NCI-H345 (cell line): ENCODE measurements around the gene HTT-AS.
A peak's percentile ranks its signal among the peaks of the same experiment; 100 is the strongest.

Experiments used
- DNase-seq: peaks from one replicate; lab custom pipeline; 2025; lab: John Stamatoyannopoulos, UW

Gene HTT-AS

GRCh38 chr4:3087115-3087797 lies 12.9 kb upstream of the HTT-AS start:
- DNase-seq, result no peak

DNA sequence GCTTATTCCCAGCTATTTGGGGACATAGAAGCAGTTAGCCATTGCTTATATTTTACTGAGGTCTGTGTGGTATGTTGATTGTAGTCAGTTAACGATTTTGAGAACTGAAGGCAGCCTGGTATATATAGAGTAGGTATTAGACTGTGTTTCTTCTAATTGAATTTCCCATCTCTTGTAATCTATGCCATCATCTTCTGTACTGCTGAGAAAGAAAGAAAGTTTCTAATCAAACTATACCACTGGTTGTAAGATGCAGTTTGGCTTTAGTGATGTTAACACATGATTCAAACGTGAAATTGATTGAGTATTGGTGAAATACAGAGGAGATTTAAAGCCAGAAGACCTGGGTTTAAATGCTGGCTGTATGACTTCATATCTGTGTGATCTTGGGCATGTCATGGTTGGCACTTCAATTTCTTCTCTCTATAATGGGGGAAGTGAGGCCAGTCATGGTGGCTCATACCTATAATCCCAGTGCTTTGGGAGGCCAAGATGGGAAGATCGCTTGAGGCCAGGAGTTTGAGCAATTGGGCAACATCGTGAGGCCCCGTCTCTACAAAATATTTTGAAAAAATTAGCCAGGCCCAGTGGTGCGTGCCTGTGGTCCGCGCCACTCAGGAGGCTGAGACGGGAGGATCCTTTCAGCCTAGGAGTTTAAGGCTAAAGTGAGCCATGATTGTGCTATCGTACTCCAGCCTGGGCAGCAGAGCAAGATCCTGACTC lies 11.8 kb upstream of the HTT-AS start:
- no peak for DNase-seq

DNA sequence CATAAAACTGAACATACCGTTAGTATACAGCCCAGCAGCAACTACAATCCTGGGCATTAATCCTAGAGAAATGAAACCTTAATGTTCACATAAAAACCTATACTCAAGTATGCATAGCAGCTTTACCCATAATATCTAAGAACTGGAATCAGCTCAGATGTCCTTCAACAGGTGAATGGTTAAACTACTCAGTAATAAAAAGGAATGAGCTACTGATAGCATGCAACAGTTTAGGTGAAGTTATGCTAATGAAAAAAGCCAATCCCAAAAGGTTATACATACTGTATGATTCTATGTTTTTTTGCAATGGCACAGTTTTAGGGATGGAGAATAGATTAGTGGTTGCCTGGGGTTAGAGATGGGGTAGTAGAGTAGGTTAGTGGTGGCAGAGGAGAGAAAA lies 9.4 kb upstream of the HTT-AS start:
- no peak for DNase-seq

GRCh38 chr4:3082925-3083515 lies 8.7 kb upstream of the HTT-AS start:
- no peak for DNase-seq

DNA sequence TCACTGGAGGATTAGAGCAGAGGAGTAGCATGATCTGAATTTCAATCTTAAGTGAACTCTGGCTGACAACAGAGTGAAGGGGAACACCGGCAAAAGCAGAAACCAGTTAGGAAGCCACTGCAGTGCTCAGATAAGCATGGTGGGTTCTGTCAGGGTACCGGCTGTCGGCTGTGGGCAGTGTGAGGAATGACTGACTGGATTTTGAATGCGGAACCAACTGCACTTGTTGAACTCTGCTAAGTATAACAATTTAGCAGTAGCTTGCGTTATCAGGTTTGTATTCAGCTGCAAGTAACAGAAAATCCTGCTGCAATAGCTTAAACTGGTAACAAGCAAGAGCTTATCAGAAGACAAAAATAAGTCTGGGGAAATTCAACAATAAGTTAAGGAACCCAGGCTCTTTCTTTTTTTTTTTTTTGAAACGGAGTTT lies 5.4 kb upstream of the HTT-AS start:
- no peak for DNase-seq

DNA sequence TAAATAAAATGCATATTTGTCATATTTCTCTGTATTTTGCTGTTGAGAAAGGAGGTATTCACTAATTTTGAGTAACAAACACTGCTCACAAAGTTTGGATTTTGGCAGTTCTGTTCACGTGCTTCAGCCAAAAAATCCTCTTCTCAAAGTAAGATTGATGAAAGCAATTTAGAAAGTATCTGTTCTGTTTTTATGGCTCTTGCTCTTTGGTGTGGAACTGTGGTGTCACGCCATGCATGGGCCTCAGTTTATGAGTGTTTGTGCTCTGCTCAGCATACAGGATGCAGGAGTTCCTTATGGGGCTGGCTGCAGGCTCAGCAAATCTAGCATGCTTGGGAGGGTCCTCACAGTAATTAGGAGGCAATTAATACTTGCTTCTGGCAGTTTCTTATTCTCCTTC lies 3.5 kb upstream of the HTT-AS start:
- DNase-seq, result no peak

- no peak for DNase-seq
Measured at GRCh38 chr4:3075652-3075981, 1.3 kb upstream of the HTT-AS start.

GRCh38 chr4:3074846-3075651 lies 711 bp upstream of the HTT-AS start:
- DNase-seq, result peak; percentile 52

DNA sequence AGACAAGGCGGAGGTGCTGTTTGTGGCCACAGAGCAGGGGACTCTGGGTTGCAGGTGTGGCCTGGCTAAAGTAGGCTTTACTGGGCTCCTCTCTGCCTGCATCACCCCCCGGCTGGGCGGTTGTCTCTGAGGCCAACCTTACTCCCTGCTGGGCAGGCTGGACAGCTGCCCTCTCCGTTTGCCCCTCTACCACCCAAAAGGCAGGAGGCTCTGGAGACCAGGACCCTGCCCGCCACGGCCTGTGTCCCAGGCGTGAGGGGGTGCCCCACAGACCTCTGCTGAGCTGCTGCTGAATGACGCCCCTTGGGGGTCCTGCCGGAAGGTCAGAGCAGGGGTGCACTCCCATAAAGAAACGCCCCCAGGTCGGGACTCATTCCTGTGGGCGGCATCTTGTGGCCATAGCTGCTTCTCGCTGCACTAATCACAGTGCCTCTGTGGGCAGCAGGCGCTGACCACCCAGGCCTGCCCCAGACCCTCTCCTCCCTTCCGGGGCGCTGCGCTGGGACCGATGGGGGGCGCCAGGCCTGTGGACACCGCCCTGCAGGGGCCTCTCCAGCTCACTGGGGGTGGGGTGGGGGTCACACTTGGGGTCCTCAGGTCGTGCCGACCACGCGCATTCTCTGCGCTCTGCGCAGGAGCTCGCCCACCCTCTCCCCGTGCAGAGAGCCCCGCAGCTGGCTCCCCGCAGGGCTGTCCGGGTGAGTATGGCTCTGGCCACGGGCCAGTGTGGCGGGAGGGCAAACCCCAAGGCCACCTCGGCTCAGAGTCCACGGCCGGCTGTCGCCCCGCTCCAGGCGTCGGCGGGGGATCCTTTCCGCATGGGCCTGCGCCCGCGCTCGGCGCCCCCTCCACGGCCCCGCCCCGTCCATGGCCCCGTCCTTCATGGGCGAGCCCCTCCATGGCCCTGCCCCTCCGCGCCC lies 920 bp downstream of the HTT-AS start:
- DNase-seq, result no peak

- no peak for DNase-seq
Measured at GRCh38 chr4:3071811-3072210, 2.5 kb downstream of the HTT-AS start.

DNA sequence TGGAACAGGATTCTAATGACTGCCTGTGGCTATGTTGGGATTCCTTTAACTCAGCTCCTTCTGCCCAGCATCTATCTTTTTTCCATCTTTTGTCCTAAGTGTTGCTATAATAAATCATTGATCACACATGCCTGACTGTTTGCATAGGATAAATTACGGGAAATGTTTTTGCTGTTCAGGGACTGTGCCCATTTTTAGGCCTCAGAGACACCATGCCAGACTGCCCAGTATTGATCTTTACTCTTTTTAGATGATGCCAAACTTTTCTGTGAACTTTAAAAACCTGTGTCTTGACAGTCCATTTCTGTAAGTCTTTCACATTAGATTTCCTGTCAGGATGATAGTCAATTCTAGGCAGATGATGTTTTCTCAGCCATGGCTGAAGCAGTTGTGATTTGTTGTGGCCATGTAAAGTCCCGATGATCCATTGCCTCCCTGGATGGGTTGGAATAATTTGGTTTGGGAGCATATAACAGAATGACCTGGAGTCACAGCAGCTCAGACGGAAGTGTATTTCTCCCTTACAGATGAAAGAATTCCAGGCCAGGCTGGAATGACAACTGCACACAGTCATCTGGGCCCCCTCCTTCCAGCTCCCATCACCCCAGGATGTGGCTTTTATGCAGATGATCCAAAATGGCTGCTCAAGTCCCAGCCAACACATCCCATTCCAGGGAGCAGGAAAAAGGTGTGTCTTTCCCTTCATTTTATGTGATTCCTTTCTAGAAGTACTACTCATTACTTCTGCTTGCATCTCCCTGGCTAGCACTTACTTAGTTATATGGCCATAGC lies 3.4 kb downstream of the HTT-AS start:
- DNase-seq, result no peak

- DNase-seq, result no peak
Measured at GRCh38 chr4:3069661-3070199, 4.6 kb downstream of the HTT-AS start.

GRCh38 chr4:3067473-3068001 lies 6.8 kb downstream of the HTT-AS start:
- no peak for DNase-seq

- no peak for DNase-seq
Measured at GRCh38 chr4:3066836-3067400, 7.4 kb downstream of the HTT-AS start.

- no peak for DNase-seq
Measured at GRCh38 chr4:3065551-3065950, 8.8 kb downstream of the HTT-AS start.

DNA sequence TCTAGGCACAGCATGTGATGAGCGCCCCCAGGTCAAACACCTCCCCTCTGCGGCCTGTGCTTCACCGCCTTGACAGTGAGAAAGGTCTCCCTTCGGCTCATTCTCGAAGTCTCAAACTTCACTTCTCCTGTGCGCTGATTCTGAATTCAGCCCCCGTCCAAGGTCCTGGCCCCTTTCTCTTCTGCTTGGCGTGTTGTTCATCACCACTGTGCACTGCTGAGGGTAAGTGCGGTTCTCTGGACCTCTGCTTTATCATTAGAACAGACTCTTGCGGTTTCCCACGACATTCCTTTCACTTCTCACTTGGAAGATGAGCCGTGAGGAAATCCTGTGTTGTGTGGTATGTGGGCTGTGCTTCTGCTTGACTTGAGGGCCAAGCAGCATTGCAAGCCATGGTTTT lies 11.9 kb downstream of the HTT-AS start:
- DNase-seq, result no peak

- no peak for DNase-seq
Measured at GRCh38 chr4:3060946-3061345, 13.4 kb downstream of the HTT-AS start.

DNA sequence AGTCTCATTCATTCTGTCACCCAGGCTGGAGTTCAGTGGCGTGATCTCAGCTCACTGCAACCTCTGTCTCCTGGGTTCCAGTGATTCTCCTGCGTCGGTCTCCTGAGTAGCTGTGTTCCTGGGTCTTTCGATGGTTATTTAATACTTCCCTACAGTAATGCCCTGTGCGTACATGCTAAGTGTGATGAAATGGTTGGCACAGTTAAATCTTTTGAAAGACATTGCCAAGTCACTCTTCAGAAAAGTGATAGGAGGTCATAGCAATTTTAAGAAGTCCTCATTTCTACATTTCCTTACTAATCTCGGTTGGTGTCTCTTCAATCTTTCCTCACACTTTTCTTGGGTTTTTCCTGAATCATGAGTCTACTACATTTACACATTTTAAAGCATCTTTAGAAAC lies 14.4 kb downstream of the HTT-AS start:
- no peak for DNase-seq

GRCh38 chr4:3054169-3054759 lies 20.1 kb downstream of the HTT-AS start:
- DNase-seq, result no peak
